Measurements from ENCODE around the gene ACSF2.

ACSF2 gene

GRCh38 chr17:50453901-50454300 lies 27.9 kb downstream of the ACSF2 start:
- TF ChIP-seq, protein P1, sequence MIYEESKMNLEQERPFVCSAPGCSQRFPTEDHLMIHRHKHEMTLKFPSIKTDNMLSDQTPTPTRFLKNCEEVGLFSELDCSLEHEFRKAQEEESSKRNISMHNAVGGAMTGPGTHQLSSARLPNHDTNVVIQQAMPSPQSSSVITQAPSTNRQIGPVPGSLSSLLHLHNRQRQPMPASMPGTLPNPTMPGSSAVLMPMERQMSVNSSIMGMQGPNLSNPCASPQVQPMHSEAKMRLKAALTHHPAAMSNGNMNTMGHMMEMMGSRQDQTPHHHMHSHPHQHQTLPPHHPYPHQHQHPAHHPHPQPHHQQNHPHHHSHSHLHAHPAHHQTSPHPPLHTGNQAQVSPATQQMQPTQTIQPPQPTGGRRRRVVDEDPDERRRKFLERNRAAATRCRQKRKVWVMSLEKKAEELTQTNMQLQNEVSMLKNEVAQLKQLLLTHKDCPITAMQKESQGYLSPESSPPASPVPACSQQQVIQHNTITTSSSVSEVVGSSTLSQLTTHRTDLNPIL (CRISPR knock-in tag; IDR thresholded peaks at IDR 0.05; ENCODE audit: low read depth) = no peak
- TF ChIP-seq ZFP30 (CRISPR knock-in tag; IDR thresholded peaks at IDR 0.05) (no peak), POU6F1 (CRISPR knock-in tag; IDR thresholded peaks at IDR 0.05; ENCODE audit: borderline replicate concordance, low read depth) (no peak), ZNF70 (CRISPR knock-in tag; IDR thresholded peaks at IDR 0.05) (no peak), GLIS3 (CRISPR knock-in tag; IDR thresholded peaks at IDR 0.05) (no peak), ISL1 (CRISPR knock-in tag; IDR thresholded peaks at IDR 0.05) (no peak)
- ATAC-seq = no peak

DNA sequence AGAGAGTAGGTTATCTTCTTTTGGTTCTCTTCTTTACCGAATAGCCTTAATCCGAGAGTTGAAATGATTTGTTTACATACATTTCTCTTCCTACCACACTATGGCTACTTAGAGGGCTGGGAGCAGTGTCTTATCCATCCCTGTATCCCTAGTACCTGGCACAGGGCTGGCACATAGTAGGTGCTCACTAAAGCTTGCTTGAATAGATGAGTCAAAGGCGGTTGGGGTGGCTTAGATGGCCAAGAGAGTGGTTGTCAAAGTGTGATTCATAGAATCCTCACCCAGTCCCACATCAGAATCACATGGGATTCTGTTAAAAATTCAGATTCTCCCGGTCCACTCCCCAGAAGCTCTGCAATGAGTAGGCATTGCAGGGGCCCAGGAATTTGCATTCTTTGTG lies 31.6 kb downstream of the ACSF2 start:
- TF ChIP-seq, protein P1 (CRISPR knock-in tag; IDR thresholded peaks at IDR 0.05; ENCODE audit: low read depth) = no peak
- TF ChIP-seq CSDC2 (CRISPR knock-in tag; IDR thresholded peaks at IDR 0.05) (no peak), ZFP30 (CRISPR knock-in tag; IDR thresholded peaks at IDR 0.05) (no peak), OSR1 (CRISPR knock-in tag; IDR thresholded peaks at IDR 0.05) (no peak), GLIS3 (CRISPR knock-in tag; IDR thresholded peaks at IDR 0.05) (no peak), ZC3H10 (CRISPR knock-in tag; IDR thresholded peaks at IDR 0.05) (no peak), RARB (CRISPR knock-in tag; IDR thresholded peaks at IDR 0.05) (no peak), ESRRG (CRISPR knock-in tag; IDR thresholded peaks at IDR 0.05) (no peak), ZNF565 (CRISPR knock-in tag; conservative IDR thresholded peaks at IDR 0.05; ENCODE audit: low read depth) (no peak), TCF4 (CRISPR knock-in tag; IDR thresholded peaks at IDR 0.05; ENCODE audit: borderline replicate concordance) (no peak), ARNTL (CRISPR knock-in tag; IDR thresholded peaks at IDR 0.05; ENCODE audit: borderline replicate concordance, low read depth) (no peak)
- TF ChIP-seq, protein P2, sequence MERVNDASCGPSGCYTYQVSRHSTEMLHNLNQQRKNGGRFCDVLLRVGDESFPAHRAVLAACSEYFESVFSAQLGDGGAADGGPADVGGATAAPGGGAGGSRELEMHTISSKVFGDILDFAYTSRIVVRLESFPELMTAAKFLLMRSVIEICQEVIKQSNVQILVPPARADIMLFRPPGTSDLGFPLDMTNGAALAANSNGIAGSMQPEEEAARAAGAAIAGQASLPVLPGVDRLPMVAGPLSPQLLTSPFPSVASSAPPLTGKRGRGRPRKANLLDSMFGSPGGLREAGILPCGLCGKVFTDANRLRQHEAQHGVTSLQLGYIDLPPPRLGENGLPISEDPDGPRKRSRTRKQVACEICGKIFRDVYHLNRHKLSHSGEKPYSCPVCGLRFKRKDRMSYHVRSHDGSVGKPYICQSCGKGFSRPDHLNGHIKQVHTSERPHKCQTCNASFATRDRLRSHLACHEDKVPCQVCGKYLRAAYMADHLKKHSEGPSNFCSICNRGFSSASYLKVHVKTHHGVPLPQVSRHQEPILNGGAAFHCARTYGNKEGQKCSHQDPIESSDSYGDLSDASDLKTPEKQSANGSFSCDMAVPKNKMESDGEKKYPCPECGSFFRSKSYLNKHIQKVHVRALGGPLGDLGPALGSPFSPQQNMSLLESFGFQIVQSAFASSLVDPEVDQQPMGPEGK (CRISPR knock-in tag; IDR thresholded peaks at IDR 0.05; ENCODE audit: borderline replicate concordance) = no peak
- TF ChIP-seq, protein P3, sequence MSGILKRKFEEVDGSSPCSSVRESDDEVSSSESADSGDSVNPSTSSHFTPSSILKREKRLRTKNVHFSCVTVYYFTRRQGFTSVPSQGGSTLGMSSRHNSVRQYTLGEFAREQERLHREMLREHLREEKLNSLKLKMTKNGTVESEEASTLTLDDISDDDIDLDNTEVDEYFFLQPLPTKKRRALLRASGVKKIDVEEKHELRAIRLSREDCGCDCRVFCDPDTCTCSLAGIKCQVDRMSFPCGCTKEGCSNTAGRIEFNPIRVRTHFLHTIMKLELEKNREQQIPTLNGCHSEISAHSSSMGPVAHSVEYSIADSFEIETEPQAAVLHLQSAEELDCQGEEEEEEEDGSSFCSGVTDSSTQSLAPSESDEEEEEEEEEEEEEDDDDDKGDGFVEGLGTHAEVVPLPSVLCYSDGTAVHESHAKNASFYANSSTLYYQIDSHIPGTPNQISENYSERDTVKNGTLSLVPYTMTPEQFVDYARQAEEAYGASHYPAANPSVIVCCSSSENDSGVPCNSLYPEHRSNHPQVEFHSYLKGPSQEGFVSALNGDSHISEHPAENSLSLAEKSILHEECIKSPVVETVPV (CRISPR knock-in tag; IDR thresholded peaks at IDR 0.05) = no peak
- no peak for ATAC-seq

DNA sequence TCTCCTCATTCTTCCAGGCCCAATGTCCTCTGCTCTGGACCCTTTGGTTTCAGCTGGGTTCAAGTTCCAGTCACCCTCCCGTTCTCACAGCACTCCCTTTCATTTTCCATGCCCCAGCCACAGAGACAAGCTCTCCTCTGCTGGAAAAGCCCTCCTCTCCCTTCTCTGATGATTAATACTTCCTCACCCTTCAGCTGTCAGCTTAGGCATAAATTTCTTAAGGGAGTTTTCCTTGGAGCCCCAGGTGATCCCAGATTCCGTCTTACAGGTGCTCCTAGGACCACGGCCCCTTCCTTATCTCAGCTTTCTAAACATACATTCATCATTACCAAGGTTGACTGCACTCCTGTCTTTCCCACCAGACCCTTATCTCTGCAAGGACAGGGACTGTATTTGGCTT lies 32.3 kb downstream of the ACSF2 start:
- TF ChIP-seq, protein P3 (CRISPR knock-in tag; IDR thresholded peaks at IDR 0.05) = no peak
- TF ChIP-seq OSR1 (CRISPR knock-in tag; IDR thresholded peaks at IDR 0.05) (no peak), TOX (CRISPR knock-in tag; IDR thresholded peaks at IDR 0.05; ENCODE audit: borderline replicate concordance) (no peak), ZFP30 (CRISPR knock-in tag; IDR thresholded peaks at IDR 0.05) (no peak), ZC3H10 (CRISPR knock-in tag; IDR thresholded peaks at IDR 0.05) (no peak), POU6F1 (CRISPR knock-in tag; IDR thresholded peaks at IDR 0.05; ENCODE audit: borderline replicate concordance, low read depth) (no peak), PPARA (CRISPR knock-in tag; IDR thresholded peaks at IDR 0.05; ENCODE audit: borderline replicate concordance) (no peak), ZFP3 (CRISPR knock-in tag; IDR thresholded peaks at IDR 0.05) (no peak), SNAI2 (CRISPR knock-in tag; IDR thresholded peaks at IDR 0.05) (no peak), CSDC2 (CRISPR knock-in tag; IDR thresholded peaks at IDR 0.05) (no peak), RARB (CRISPR knock-in tag; IDR thresholded peaks at IDR 0.05) (no peak)
- ATAC-seq = no peak

Data from SK-N-SH treated with all-trans-retinoic acid at 6 μM for 48 hours (cell line).